Measurements from ENCODE around the gene TAF8. TPM values are rescaled to one million over a fixed set of nuclear protein-coding genes. Genes with fewer than 3 reads are reported as not detected.

TAF8 gene
- total RNA-seq, 2 experiments from 2014 or later = 44.1 TPM

DNA sequence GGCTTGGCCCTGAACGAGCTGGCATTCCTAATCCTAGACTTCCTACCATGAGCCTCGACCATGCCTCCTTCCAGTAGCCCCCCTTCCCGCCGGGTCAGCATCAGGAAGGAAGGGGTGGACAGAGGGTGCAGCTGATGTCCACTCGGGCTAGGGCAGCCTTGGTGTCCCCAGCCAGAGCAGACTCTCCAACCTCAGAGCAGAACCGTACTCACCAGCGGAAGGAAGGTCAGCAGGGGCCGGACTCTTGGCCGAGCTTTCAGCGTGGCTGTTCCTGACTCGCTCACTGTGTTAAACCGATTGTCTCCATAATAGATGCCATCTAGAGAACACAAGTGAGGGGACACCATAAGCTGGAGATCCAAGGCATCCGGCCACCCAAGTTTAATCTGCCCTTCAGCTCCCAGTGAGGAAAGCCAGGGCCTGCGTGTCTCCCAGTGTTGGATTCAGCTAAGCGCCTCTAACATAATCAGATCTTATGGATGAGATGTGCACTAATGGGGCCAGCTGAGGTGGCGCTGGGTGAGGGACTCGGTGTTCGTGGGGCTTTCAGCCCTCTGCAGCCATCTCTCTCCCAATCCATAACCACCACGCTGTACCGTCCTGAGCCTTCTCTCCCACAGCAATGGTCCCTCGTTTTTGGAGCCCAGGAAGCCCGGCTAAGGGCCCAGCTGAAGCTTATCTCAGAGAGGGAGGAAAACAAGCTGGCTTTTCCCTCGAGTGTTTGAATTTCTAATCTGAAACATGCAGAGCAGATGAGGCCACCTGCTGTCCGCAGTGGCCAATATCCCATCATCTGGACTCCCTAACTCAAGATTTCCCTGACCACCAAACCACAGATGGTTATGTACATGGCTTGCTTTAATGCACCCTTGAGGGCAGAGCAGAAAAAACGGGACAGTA lies 78.4 kb downstream of the TAF8 start:
- ChIA-PET CTCF (interaction anchor here (0.9 to 1.5 kb wide), 4 partner anchors 9 to 419 kb away, joined by 3 read pairs; no protein-coding TSS in a partner anchor), POLR2A (no interaction called here)
- no peaks in the 10 kb centered on the region for H3K4me1 Mint-ChIP-seq (ENCODE audit: low read depth)
- H3K27me3 Mint-ChIP-seq (ENCODE audit: low read depth) = no peaks in the 10 kb centered on the region
- no peaks in the 10 kb centered on the region for H3K9me3 Mint-ChIP-seq (ENCODE audit: insufficient read depth)
- no peak overlapping the region for H3K27ac Mint-ChIP-seq
- ATAC-seq (no peak), DNase-seq (no peak)
- H3K4me3 Mint-ChIP-seq = no peak overlapping the region
- H3K36me3 Mint-ChIP-seq (ENCODE audit: low read depth) = no peaks in the 10 kb centered on the region

DNA sequence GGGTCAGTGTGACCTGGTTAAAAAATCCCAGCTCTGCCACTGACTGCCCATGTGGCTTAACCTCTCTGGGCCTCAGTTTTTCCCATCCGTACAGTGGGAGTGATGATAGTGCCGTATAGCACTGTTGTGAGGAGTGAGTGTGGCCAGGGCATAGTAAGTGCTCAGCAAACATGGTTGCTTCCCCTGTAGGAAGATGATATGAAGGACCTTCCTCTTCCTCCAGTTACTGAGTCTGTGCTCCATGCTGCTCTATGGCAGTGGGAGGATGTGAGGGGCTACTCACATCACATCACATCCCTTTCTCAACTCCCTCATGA lies 79.0 kb downstream of the TAF8 start:
- Mint-ChIP-seq H3K4me3 (no peak overlapping the region), H3K9me3 (ENCODE audit: insufficient read depth) (no peaks in the 10 kb centered on the region), H3K27ac (no peak overlapping the region), H3K4me1 (ENCODE audit: low read depth) (no peaks in the 10 kb centered on the region), H3K36me3 (ENCODE audit: low read depth) (no peaks in the 10 kb centered on the region), H3K27me3 (ENCODE audit: low read depth) (no peaks in the 10 kb centered on the region)
- DNase-seq (no peak), ATAC-seq (no peak)
- POLR2A ChIA-PET = no interaction called here
- CTCF ChIA-PET = interaction anchor here (1.5 kb wide), 1 partner anchor 24 kb away, joined by 3 read pairs; no protein-coding TSS in a partner anchor

DNA sequence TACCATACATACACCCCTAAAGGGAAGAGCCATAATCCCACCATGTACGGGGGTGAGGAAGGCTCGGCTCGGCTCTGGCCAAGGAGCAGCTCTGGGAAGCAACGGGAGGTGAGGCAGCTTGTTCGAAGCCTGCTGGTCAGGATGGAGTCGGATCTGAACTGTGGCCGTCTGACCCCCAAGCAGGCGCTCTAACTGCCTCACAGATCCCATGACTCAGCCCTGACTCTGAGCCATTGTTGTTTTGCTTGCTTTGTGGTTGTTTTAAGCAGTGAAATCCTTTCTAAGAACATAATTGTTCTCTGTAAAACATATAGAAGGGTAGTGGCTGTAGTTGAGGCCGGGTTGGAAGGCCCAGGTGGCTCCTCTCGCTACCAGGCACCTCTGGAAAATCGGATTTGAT lies 81.2 kb downstream of the TAF8 start:
- ChIA-PET CTCF (no interaction called here), POLR2A (no interaction called here)
- H3K27ac Mint-ChIP-seq = no peak overlapping the region

DNA sequence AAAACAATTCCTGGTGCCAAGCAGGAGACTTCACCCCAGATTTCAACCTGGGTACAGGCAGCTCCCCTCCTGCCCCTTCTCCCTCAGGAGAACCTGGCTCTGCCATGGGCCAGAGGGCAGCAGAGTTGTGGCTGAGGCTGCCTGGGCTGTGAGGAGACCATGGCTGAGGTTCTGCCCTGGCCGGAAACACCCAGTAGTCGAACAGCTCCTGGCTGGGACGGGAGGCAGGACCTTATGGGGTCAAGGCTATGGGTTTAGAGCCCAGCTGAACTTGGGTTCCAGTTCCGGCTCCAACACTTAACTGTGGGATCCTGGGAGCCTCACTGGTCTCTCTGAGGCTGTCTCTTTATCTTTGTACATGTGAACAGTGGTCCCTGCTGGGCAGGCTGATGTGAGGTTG lies 83.6 kb downstream of the TAF8 start:
- POLR2A ChIA-PET = no interaction called here
- H3K27me3 Mint-ChIP-seq (ENCODE audit: low read depth) = no peaks in the 10 kb centered on the region
- no peaks in the 10 kb centered on the region for H3K36me3 Mint-ChIP-seq (ENCODE audit: low read depth)
- peaks cover 5% of the 10 kb centered on the region for H3K4me1 Mint-ChIP-seq (ENCODE audit: low read depth)
- no peak overlapping the region for H3K27ac Mint-ChIP-seq
- no peaks in the 10 kb centered on the region for H3K9me3 Mint-ChIP-seq (ENCODE audit: insufficient read depth)
- ATAC-seq = no peak
- no peak overlapping the region for H3K4me3 Mint-ChIP-seq
- no peak for DNase-seq
- CTCF ChIA-PET = interaction anchor here (1.4 kb wide), 1 partner anchor 398 kb away, joined by 3 read pairs; no protein-coding TSS in a partner anchor

More for the DNA sequence above, 81.2 kb downstream of the TAF8 start:
- ATAC-seq = no peak
- Mint-ChIP-seq H3K4me1 (ENCODE audit: low read depth) (peaks cover 3% of the 10 kb centered on the region), H3K36me3 (ENCODE audit: low read depth) (no peaks in the 10 kb centered on the region), H3K4me3 (no peak overlapping the region), H3K27me3 (ENCODE audit: low read depth) (no peaks in the 10 kb centered on the region), H3K9me3 (ENCODE audit: insufficient read depth) (no peaks in the 10 kb centered on the region)
- no peak for DNase-seq

DNA sequence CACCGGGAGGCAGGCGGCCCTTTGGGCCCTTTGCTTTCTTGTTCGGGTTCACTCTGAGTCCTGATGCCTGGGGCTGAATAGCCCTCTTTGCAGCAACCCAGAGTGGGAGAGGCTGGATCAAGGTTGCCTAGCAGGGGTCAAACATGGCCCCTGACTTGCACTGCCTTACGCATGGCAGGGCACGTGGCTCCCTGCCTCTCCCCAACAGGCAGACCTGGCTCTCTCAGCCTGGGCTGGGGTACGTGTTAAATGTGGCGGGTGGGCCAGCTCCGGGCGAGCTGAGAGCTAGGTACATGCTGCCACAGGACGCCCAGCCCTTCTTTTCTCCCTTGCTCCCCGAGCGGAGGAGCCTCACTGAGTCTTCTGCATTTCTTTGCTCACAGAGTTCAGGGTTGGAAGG lies 84.8 kb downstream of the TAF8 start:
- Mint-ChIP-seq H3K4me1 (ENCODE audit: low read depth) (peaks cover 5% of the 10 kb centered on the region), H3K4me3 (no peak overlapping the region), H3K9me3 (ENCODE audit: insufficient read depth) (no peaks in the 10 kb centered on the region), H3K27ac (no peak overlapping the region), H3K36me3 (ENCODE audit: low read depth) (no peaks in the 10 kb centered on the region), H3K27me3 (ENCODE audit: low read depth) (peaks cover 2% of the 10 kb centered on the region)
- ATAC-seq (no peak), DNase-seq (no peak)
- ChIA-PET CTCF (no interaction called here), POLR2A (no interaction called here)

DNA sequence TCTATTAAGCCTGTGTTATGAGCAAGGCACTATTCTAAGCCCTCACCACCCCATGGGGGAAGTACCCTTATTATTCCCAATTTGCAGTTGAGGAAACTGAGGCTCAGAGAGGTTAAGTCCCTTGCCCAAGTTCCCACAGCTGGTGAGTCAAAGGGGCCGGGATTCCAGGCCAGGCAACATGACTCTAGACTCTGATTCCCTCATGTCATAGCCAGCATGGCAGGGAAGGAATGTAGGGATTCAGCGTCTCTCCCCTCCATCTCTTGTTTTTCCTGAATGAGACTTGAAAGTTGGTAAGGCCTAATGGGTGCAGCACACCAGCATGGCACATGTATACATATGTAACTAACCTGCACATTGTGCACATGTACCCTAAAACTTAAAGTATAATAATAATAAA lies 85.4 kb downstream of the TAF8 start:
- no peak overlapping the region for H3K4me3 Mint-ChIP-seq
- ChIA-PET CTCF (interaction anchor here (1.4 to 1.5 kb wide), 2 partner anchors 317 to 320 kb away, joined by 3 read pairs; no protein-coding TSS in a partner anchor), POLR2A (no interaction called here)
- peaks cover 8% of the 10 kb centered on the region for H3K27me3 Mint-ChIP-seq (ENCODE audit: low read depth)
- H3K36me3 Mint-ChIP-seq (ENCODE audit: low read depth) = no peaks in the 10 kb centered on the region
- DNase-seq (no peak), ATAC-seq (no peak)
- no peaks in the 10 kb centered on the region for H3K9me3 Mint-ChIP-seq (ENCODE audit: insufficient read depth)
- no peak overlapping the region for H3K27ac Mint-ChIP-seq
- H3K4me1 Mint-ChIP-seq (ENCODE audit: low read depth) = peaks cover 5% of the 10 kb centered on the region

DNA sequence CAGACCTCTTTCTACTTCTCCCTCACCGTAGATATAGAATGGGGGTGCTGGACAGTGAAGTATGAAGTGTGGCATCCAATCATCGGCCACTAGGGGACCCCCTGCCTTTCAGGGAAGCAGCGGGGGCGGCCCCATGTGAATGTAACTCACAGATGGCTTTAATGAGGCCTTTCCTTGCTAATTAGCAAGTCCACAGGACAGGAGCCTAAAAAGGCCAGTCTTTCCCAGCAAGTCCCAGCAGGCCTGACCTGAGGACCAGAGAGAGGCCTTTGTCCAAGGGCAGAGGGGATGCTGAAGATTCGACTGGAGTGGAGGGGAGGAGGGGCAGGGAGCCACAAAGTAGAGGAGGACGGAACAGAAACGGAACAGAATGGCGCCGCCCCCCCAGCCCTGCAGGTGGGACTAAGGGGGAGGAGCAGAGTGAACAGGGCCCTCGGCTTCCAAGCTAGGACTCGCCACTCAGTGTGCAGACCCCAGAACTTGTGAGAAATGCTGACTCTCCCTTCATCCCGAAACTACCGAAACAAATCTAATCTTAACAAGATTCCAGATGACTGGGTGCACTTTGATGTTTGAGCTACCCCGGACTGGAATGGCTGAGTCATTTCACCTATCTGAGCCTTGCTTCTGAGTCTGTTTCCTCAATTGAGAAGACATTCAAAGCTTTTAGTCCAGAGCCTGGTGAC lies 86.3 kb downstream of the TAF8 start:
- Mint-ChIP-seq H3K9me3 (ENCODE audit: insufficient read depth) (no peaks in the 10 kb centered on the region), H3K4me3 (no peak overlapping the region), H3K27me3 (ENCODE audit: low read depth) (peaks cover 17% of the 10 kb centered on the region), H3K4me1 (ENCODE audit: low read depth) (peaks cover 5% of the 10 kb centered on the region), H3K27ac (peak overlapping the region; percentile 3), H3K36me3 (ENCODE audit: low read depth) (no peaks in the 10 kb centered on the region)
- ChIA-PET CTCF (interaction anchor here (0.8 to 1.9 kb wide), 9 partner anchors 8 to 321 kb away, joined by 3 to 12 read pairs (median 3); no protein-coding TSS in a partner anchor), POLR2A (no interaction called here)
- ATAC-seq (peak; percentile 66), DNase-seq (peak; percentile 37)

Other genes with a start within 250 kb of the TAF8 start
- gene USP49, start 155.1 kb upstream of the TAF8 start, total RNA-seq = 1 to 10 TPM; 6.2 to 7.8 TPM
- gene MED20, start 129.4 kb upstream of the TAF8 start, total RNA-seq = 10 to 100 TPM; 20.6 to 22.3 TPM
- gene BYSL, start 129.0 kb upstream of the TAF8 start, total RNA-seq = 10 to 100 TPM; 39.4 to 43.1 TPM
- gene CCND3, start 108.7 kb upstream of the TAF8 start, total RNA-seq = 100 to 1,000 TPM; 441 to 462 TPM
- under 1 TPM in 1 of 2 experiments, not detected in 1; 0.03 TPM for gene C6orf132, start 92.1 kb downstream of the TAF8 start, total RNA-seq
- gene GUCA1A, start 122.8 kb downstream of the TAF8 start, total RNA-seq = not detected
- gene GUCA1B, start 144.4 kb downstream of the TAF8 start, total RNA-seq = 1 to 10 TPM in 1 of 2 experiments, under 1 TPM in 1; 0.84 to 1.0 TPM
- 10 to 100 TPM; 32.6 to 33.8 TPM for gene MRPS10, start 167.3 kb downstream of the TAF8 start, total RNA-seq

Measured in activated CD8-positive, alpha-beta T cell treated with anti-CD3 and anti-CD28 coated beads, Interleukin-2, amount 10 ng/mL, durations not matched to agents 7 days and 5 days (primary cell).